Left cardiac atrium (tissue), 4 donors: ENCODE data around the gene NHLRC4. TPM values are rescaled to one million over a fixed set of nuclear protein-coding genes. Genes with fewer than 3 reads are reported as not detected.

Experiments
- ATAC-seq, 2 donors: fragments of 200-7000 bp; cut with Tn5 transposase; one replicate each; pipeline ENCODE4 v1.9.1; 2020; ENCODE audit warnings: mild to moderate bottlenecking in 2 of 2, moderate library complexity in 2 of 2
- DNase-seq: peaks from one replicate; pipeline ENCODE4 v3.0.0-alpha.2; 2020
- intact Hi-C, 2 donors: fragments of 100-400 bp; cut with DNase I; formaldehyde crosslinking; loops; one replicate each; pipeline versions ENCODE4 v1.14.1 to v1.15.1; 2022 to 2023
- total RNA-seq, 2 donors: library from RNA; stranded (reverse); fragmentation: NEBNext Ultra II Directional; extraction: Animal tissue kit (Norgen Biotek cat#: 25700); gene quantifications; one replicate each; pipeline ENCODE4 v1.2.1, GENCODE V29; 2021
- donor health status: DM: no; HTN: yes; CAD: no.
- donor health status: DM: no; HTN: yes; CAD: no; lungs with severe emphysema.
- donor health status: DM: yes; HTN: yes; CAD: no.
- donor health status: Dilated cardiomyopathy.

Gene NHLRC4
- total RNA-seq, 2 donors from 2014 or later: 0.10 to 0.97 TPM

GRCh38 chr16:576197-576822 is 9.5 kb downstream of the NHLRC4 start:
- intact Hi-C loops: no loop called here

GRCh38 chr16:576823-577201 is 10.0 kb downstream of the NHLRC4 start:
- intact Hi-C loops: no loop called here
- DNase-seq (no peak), ATAC-seq (no peak)

More at GRCh38 chr16:576197-576822, 9.5 kb downstream of the NHLRC4 start:
- no peak for ATAC-seq
- DNase-seq: no peak

- DNase-seq (no peak), ATAC-seq (no peak)
- intact Hi-C loops: no loop called here
Measured at GRCh38 chr16:577796-578195, 11.0 kb downstream of the NHLRC4 start.

- no peak for DNase-seq
- no peak for ATAC-seq
- intact Hi-C loops: no loop called here
Measured at GRCh38 chr16:578232-578869, 11.5 kb downstream of the NHLRC4 start.

- DNase-seq (peak; percentile 77), ATAC-seq (peak; percentile 75 to 83)
- intact Hi-C loops: no loop called here
Measured at GRCh38 chr16:578870-579405, 12.1 kb downstream of the NHLRC4 start.

- intact Hi-C loops: loop anchor here in 1 of 2 donors (5.0 kb wide), 1 partner anchor 87 kb away; the partner anchor contains the start of gene RHOT2
- DNase-seq (no peak), ATAC-seq (no peak)
Measured at GRCh38 chr16:580141-580945, 13.5 kb downstream of the NHLRC4 start.

GRCh38 chr16:580946-581498 is 14.2 kb downstream of the NHLRC4 start:
- ATAC-seq: no peak
- no peak for DNase-seq
- intact Hi-C loops: loop anchor here in 1 of 2 donors (5.0 kb wide), 1 partner anchor 86 kb away; the partner anchor contains the start of gene RHOT2

- intact Hi-C loops: loop anchor here in 1 of 2 donors (5.0 kb wide), 1 partner anchor 85 kb away; the partner anchor contains the start of gene RHOT2
- ATAC-seq (no peak), DNase-seq (no peak)
Measured at GRCh38 chr16:582218-582613, 15.4 kb downstream of the NHLRC4 start.

- DNase-seq (no peak), ATAC-seq (no peak)
- intact Hi-C loops: loop anchor here in 1 of 2 donors (5.0 kb wide), 1 partner anchor 85 kb away; the partner anchor contains the start of gene RHOT2
Measured at GRCh38 chr16:582614-583331, 16.0 kb downstream of the NHLRC4 start.

- intact Hi-C loops: loop anchor here in 1 of 2 donors (5.0 kb wide), 1 partner anchor 84 kb away; the partner anchor contains the start of gene RHOT2
- DNase-seq: peak; percentile 22
- ATAC-seq: no peak
Measured at GRCh38 chr16:583470-583814, 16.6 kb downstream of the NHLRC4 start.

- DNase-seq (peak; percentile 18), ATAC-seq (no peak)
- intact Hi-C loops: loop anchor here in 1 of 2 donors (5.0 kb wide), 1 partner anchor 83 kb away; the partner anchor contains the start of gene RHOT2
Measured at GRCh38 chr16:583815-584591, 17.2 kb downstream of the NHLRC4 start.

GRCh38 chr16:585351-585750 is 18.5 kb downstream of the NHLRC4 start:
- DNase-seq: no peak
- intact Hi-C loops: no loop called here
- no peak for ATAC-seq

- no peak for DNase-seq
- intact Hi-C loops: no loop called here
- ATAC-seq: no peak
Measured at GRCh38 chr16:586047-586644, 19.3 kb downstream of the NHLRC4 start.

GRCh38 chr16:586645-587590 is 20.1 kb downstream of the NHLRC4 start:
- DNase-seq (peak; percentile 65), ATAC-seq (no peak)
- intact Hi-C loops: no loop called here

GRCh38 chr16:588639-588888 is 21.8 kb downstream of the NHLRC4 start:
- intact Hi-C loops: no loop called here
- ATAC-seq (peak in 1 of 2 donors; percentile 0), DNase-seq (peak; percentile 57)

GRCh38 chr16:588889-589657 is 22.3 kb downstream of the NHLRC4 start:
- peak; percentile 87 to 92 for ATAC-seq
- intact Hi-C loops: no loop called here
- DNase-seq: peak; percentile 97
